Heart left ventricle (tissue), 13 donors: ENCODE measurements around the gene CTAG1B.
"Not testable (repeated sequence)": the region's sequence is repeated elsewhere in the genome, so short reads cannot be mapped to it uniquely, and the experiment has no call there.

Experiments used
- POLR2A ChIP-seq, 2 donors: fragments of 450-650 bp; IDR thresholded peaks; one replicate each; pipeline ENCODE4 v1.6.1; 2017; ENCODE audit warnings: antibody characterized with exemption in 2 of 2, mild to moderate bottlenecking in 2 of 2, moderate library complexity in 2 of 2
- TF ChIP-seq, protein P1 (sequence below), 12 donors: fragments of 200-600 bp; sonication (generic) in 4 of 12; IDR thresholded peaks; one replicate each; pipeline versions ENCODE4 v1.5.0 to v1.8.0; 2018 to 2022; ENCODE audit warnings: antibody characterized with exemption in 12 of 12, mild to moderate bottlenecking in 5 of 12
- donor health status: ischemic (EF 13 %, LVEDD 7.1; RV severe dilation, severe dysfunction).
- donor health status: DM: no; HTN: yes; CAD: no.
- donor health status: DM: no; HTN: no; CAD: no.
- donor health status: ischemic (EF 25% LVEDD 6.9; RV normal size, moderate dysfunction).
- donor health status: ischemic (EF 25% LVEDD 5.7; RV mildly dilated, moderate dysfunction).
- donor health status: ischemic (EF 35%, LVEDD 5.7; RV mildly dilated, moderate dysfunction).
- donor health status: nonischemic (EF 11% LVEDD 7.7; RV severe dilation, severe dysfunction).
- donor health status: DM: yes; HTN: yes; CAD: no.
- donor health status: PGD.
- donor health status: ischemic (EF 29% LVEDD 5.4; RV normal size, mild dysfunction).
- donor health status: nonischemic (EF 23%, LVEDD 6.1; RV moderate dilation, normal function).

DNA sequence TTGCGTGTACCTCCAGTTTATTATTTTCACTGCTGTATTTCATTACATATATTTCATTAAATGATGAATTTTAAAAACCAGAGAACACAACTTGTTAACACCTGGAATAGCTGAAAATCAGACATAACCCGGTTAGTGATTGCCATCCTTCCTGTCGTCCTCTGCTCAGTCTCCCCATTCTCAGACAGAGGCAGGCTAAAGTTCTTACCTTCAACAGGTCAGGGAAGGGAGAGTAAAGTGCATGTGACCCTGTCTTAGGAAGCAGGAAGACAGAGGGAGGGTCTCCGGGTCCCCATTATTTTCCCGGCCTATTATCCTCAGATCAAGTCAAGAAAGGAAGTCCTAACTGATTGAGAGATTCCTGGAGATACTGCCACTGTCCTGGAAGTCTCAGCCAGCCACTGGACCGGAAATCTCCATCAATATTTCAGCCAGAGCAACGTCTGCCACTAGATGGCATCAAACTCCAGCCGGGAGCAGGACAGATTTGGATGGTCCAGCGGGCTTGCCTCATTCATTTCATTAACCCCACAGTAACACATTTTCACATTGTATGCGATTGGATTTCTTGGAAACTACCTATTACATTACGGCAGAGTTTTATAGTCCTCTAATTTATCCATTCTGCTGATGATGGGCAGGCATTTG, 1.8 kb upstream of the CTAG1B start:
- TF ChIP-seq, protein P1, sequence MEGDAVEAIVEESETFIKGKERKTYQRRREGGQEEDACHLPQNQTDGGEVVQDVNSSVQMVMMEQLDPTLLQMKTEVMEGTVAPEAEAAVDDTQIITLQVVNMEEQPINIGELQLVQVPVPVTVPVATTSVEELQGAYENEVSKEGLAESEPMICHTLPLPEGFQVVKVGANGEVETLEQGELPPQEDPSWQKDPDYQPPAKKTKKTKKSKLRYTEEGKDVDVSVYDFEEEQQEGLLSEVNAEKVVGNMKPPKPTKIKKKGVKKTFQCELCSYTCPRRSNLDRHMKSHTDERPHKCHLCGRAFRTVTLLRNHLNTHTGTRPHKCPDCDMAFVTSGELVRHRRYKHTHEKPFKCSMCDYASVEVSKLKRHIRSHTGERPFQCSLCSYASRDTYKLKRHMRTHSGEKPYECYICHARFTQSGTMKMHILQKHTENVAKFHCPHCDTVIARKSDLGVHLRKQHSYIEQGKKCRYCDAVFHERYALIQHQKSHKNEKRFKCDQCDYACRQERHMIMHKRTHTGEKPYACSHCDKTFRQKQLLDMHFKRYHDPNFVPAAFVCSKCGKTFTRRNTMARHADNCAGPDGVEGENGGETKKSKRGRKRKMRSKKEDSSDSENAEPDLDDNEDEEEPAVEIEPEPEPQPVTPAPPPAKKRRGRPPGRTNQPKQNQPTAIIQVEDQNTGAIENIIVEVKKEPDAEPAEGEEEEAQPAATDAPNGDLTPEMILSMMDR (IDR thresholded peaks at IDR 0.05): not testable (repeated sequence)
- not testable (repeated sequence) for TF ChIP-seq POLR2A (IDR thresholded peaks at IDR 0.05)
